WERI-Rb-1 (cell line): Measurements from ENCODE around the gene ACTL9.
A peak's percentile ranks its signal among the peaks of the same experiment; 100 is the strongest.

Experiments used
- DNase-seq: peaks from one replicate; pipeline ENCODE4 v3.0.0-alpha.2; 2020
- H3K27ac ChIP-seq: fragments of 250-450 bp; sonication (Bioruptor Pico); 2 replicates; pipeline ENCODE4 v1.5.1; 2020; ENCODE audit warnings: mild to moderate bottlenecking, moderate library complexity
- H3K27me3 ChIP-seq: fragments of 250-450 bp; sonication (Bioruptor Pico); 2 replicates; pipeline ENCODE4 v1.5.1; 2021; ENCODE audit warnings: mild to moderate bottlenecking, low read depth, moderate library complexity; ENCODE audit not compliant: insufficient read depth, severe bottlenecking
- H3K36me3 ChIP-seq: fragments of 250-450 bp; sonication (Bioruptor Pico); 2 replicates; pipeline ENCODE4 v1.5.1; 2020; ENCODE audit warnings: mild to moderate bottlenecking, moderate library complexity
- H3K4me3 ChIP-seq: 2 replicates; pipeline ENCODE4 v1.5.1; 2011; ENCODE audit warnings: low read depth, mild to moderate bottlenecking, control low read depth, low read length
- H3K9me3 ChIP-seq: fragments of 250-450 bp; sonication (Bioruptor Pico); 2 replicates; pipeline ENCODE4 v1.5.1; 2021; ENCODE audit warnings: mild to moderate bottlenecking, moderate library complexity; ENCODE audit not compliant: severe bottlenecking
- TF ChIP-seq, protein P1 (sequence below): IDR thresholded peaks from 2 replicates; pipeline ENCODE4 v1.5.1; 2011; ENCODE audit warnings: low read depth, mild to moderate bottlenecking, control low read depth, inconsistent platforms, low read length

The ACTL9 gene

DNA sequence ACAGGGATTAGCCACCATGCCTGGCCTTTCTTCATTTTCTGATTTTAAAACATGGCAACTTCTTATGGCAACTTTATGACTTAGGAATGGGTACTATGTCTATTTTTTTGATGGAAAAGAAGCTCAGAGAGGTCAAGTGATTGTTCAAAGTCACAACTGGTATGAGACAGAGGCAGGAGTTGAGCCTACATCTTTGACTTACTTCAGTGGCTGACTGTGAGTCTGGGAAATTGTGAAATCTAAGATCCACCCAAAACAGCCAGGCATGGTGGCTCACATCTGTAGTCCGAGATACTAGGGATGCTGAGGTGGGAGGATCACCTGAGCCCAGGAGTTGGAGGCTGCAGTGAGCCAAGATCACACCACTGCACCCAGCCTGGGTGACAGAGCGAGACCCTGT is 2.4 kb upstream of the ACTL9 start:
- TF ChIP-seq, protein P1, sequence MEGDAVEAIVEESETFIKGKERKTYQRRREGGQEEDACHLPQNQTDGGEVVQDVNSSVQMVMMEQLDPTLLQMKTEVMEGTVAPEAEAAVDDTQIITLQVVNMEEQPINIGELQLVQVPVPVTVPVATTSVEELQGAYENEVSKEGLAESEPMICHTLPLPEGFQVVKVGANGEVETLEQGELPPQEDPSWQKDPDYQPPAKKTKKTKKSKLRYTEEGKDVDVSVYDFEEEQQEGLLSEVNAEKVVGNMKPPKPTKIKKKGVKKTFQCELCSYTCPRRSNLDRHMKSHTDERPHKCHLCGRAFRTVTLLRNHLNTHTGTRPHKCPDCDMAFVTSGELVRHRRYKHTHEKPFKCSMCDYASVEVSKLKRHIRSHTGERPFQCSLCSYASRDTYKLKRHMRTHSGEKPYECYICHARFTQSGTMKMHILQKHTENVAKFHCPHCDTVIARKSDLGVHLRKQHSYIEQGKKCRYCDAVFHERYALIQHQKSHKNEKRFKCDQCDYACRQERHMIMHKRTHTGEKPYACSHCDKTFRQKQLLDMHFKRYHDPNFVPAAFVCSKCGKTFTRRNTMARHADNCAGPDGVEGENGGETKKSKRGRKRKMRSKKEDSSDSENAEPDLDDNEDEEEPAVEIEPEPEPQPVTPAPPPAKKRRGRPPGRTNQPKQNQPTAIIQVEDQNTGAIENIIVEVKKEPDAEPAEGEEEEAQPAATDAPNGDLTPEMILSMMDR: no peak
- no peaks in the 10 kb centered on the region for H3K36me3 ChIP-seq
- H3K27me3 ChIP-seq: peaks cover 83% of the 10 kb centered on the region
- no peak for DNase-seq
- no peak overlapping the region for H3K27ac ChIP-seq
- H3K9me3 ChIP-seq: no peaks in the 10 kb centered on the region
- no peak overlapping the region for H3K4me3 ChIP-seq

DNA sequence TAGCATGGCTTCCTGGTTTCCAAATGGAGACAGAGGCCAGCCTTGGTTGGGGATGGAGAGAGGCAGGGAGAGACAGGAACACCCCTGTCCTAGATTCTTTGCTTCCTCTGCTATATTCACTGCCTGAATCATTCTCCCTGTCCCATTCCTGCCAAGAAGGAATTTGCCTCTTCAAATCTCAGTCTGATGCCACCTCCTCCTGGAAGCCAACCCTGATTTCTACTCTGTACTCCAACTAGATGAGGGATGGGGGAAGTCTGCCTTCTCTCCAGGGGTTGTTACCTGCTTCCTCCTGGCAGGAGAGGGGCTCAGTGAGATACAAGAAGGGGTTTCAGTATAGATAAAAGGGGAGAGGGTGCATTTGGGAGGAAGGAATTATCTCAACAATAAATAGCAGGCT is 1.3 kb upstream of the ACTL9 start:
- H3K27me3 ChIP-seq: peaks cover 85% of the 10 kb centered on the region
- H3K36me3 ChIP-seq: no peaks in the 10 kb centered on the region
- H3K9me3 ChIP-seq: no peaks in the 10 kb centered on the region
- DNase-seq: no peak
- H3K4me3 ChIP-seq: no peak overlapping the region
- no peak overlapping the region for H3K27ac ChIP-seq
- TF ChIP-seq, protein P1: no peak

DNA sequence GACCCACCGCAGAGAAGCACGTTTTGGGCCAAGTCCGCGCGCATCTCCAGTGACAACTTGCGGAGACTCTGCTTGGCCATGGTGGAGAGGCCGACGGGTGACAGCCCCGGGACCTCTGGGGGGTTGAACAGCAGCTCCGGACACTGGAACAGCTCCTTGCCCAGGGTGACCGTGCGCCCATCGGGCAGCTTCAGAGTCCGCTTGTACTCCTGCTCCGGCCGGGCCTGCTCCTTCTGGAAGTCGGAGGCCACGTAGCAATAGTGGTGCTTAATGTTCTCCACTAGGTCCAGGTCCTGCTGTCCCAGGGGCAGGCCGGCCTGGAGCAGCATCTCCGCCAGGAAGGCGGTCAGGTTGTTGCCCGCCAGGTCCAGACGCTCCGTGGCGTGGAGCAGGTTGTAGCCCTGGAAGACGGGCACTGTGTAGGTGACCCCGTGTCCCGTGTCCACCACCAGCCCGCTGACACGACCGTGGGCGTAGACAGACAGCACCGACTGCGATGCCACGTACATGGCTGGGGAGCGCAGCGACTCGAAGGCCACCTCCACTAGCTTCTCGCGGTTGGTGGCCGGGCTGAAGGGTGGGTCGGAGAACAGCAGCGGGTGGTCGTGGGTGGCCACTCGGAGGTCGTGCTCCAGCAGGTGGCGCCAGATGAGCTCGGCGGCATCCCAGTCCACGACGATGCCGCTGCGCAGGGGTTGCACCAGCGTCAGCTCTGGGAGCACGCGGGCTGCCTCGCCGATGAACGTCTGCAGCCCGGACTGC is 743 bp downstream of the ACTL9 start:
- no peaks in the 10 kb centered on the region for H3K9me3 ChIP-seq
- TF ChIP-seq, protein P1: peak; percentile 84
- DNase-seq: peak; percentile 29

DNA sequence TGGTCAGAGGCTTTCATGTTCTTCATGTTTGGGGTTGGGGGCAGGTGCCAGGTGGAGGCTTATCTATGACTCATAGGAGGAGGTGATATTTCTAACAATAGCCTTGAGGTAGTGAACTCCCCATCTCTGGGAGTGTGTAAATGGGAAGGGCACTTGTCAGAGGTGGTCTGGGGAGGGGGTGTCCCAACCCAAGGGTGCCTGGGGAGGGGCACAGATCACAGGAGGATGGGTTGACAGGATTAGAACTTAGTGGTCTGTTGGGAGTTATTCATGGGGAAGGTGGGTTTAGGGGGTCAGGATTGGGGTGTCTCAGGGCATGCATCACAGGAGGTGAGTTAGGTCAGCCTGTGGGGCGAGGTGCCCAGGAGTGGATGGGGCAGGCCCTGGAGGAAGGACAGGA is 1.6 kb downstream of the ACTL9 start:
- DNase-seq: no peak
- Histone ChIP-seq H3K27ac (no peak overlapping the region), H3K27me3 (peaks cover 80% of the 10 kb centered on the region), H3K9me3 (no peaks in the 10 kb centered on the region), H3K36me3 (no peaks in the 10 kb centered on the region), H3K4me3 (no peak overlapping the region)
- TF ChIP-seq, protein P1: no peak

More for the DNA sequence above, 743 bp downstream of the ACTL9 start:
- Histone ChIP-seq H3K27ac (no peak overlapping the region), H3K36me3 (no peaks in the 10 kb centered on the region), H3K27me3 (peaks cover 81% of the 10 kb centered on the region), H3K4me3 (no peak overlapping the region)

DNA sequence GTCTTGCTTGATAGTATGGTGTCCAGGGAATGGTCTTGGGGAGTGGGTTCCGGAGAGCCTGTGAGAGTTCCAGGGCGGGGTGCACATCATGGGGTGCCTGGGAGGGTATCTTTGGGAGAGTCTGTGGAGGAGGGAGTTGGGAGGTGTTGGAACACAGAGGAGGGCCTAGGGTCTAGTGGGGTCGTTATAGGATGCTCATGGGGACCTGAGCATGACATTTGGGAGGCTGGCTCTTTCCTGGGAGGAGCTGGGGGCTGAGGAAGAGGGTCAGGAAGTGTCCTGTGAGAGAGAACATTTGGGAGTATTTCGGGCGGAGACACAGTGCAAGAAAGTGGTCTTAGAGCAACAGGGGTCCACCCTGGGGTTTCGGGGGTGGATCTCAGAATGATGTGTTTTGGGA is 2.7 kb downstream of the ACTL9 start:
- H3K36me3 ChIP-seq: no peaks in the 10 kb centered on the region
- no peak overlapping the region for H3K4me3 ChIP-seq
- DNase-seq: no peak
- TF ChIP-seq, protein P1: no peak
- peaks cover 78% of the 10 kb centered on the region for H3K27me3 ChIP-seq
- H3K9me3 ChIP-seq: no peaks in the 10 kb centered on the region
- no peak overlapping the region for H3K27ac ChIP-seq

DNA sequence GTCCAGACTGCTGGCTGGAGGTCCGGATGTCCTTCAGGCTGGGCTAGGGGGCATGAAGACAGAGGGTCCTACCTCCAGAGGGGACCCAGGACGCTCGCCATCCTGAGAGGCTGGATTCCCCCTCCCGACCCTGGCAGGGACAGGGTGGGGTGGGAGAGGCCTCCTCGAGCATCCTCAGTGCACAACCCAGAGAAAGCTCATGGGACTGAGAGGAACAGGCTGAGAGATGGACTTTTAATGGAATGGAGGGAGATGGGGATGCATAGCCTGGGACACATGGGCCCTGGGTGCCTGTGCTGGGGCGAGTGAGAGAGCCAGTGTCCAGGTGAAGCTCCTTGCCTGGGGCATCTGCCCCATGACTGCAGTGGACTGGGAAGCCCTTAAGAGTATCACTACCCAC is 3.1 kb downstream of the ACTL9 start:
- Histone ChIP-seq H3K4me3 (no peak overlapping the region), H3K9me3 (no peaks in the 10 kb centered on the region), H3K27ac (no peak overlapping the region), H3K36me3 (no peaks in the 10 kb centered on the region), H3K27me3 (peaks cover 78% of the 10 kb centered on the region)
- no peak for DNase-seq
- TF ChIP-seq, protein P1: no peak
